Central memory CD8-positive, alpha-beta T cell (primary cell): Measurements from ENCODE around the gene CREB1.

ENCODE experiments used
- ATAC-seq: fragments of 150-1000 bp; cut with Tn5 transposase; replicated peaks from 2 replicates; pipeline ENCODE4 v1.10.0; 2022; ENCODE audit warnings: mild to moderate bottlenecking, moderate FRiP score, moderate number of reproducible peaks; ENCODE audit not compliant: poor library complexity, severe bottlenecking; ENCODE audit errors: extremely low read depth
- DNase-seq, 2 donors: peaks; one replicate each; pipeline ENCODE4 v3.0.0; 2021; ENCODE audit warnings: low spot score in 2 of 2
- H3K27ac Mint-ChIP-seq: one replicate; pipeline ENCODE4 v1.8.0; 2022; ENCODE audit warnings: low read depth, mild to moderate bottlenecking, moderate library complexity, mixed read lengths
- H3K27me3 Mint-ChIP-seq: one replicate; pipeline ENCODE4 v1.8.0; 2022; ENCODE audit warnings: mixed read lengths
- H3K36me3 Mint-ChIP-seq: one replicate; pipeline ENCODE4 v1.8.0; 2022; ENCODE audit warnings: mild to moderate bottlenecking, moderate library complexity, mixed read lengths; ENCODE audit not compliant: insufficient read depth
- H3K4me1 Mint-ChIP-seq: one replicate; pipeline ENCODE4 v1.8.0; 2022; ENCODE audit warnings: mixed read lengths
- H3K4me3 Mint-ChIP-seq: one replicate; pipeline ENCODE4 v1.8.0; 2022; ENCODE audit warnings: mild to moderate bottlenecking, moderate library complexity, mixed read lengths
- H3K9me3 Mint-ChIP-seq: one replicate; pipeline ENCODE4 v1.8.0; 2022; ENCODE audit warnings: mixed read lengths

The CREB1 gene

DNA sequence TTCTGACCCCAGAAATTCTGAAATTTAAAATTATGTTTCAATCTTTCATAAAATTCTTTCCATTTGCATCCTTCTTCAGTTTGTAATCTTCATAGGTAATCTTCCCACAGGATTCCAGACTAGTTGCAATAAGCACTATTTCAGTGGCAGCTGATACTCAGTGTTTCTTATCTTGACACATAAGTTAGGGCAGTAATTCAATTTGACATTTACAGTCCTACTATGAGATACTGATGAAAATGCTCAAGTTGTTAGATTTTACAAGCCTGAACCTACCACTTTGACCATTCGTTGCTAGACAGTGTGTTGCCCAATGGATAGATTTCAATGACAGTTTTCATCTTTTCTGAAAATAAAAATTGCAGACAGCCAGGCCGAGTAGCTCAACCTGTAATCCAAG, 85.1 kb downstream of the CREB1 start:
- peaks cover 16% of the 10 kb centered on the region for H3K36me3 Mint-ChIP-seq
- peaks cover 8% of the 10 kb centered on the region for H3K4me1 Mint-ChIP-seq
- H3K4me3 Mint-ChIP-seq = no peak overlapping the region
- DNase-seq (no peak), ATAC-seq (no peak)
- H3K27me3 Mint-ChIP-seq = no peaks in the 10 kb centered on the region
- no peak overlapping the region for H3K27ac Mint-ChIP-seq
- no peaks in the 10 kb centered on the region for H3K9me3 Mint-ChIP-seq

DNA sequence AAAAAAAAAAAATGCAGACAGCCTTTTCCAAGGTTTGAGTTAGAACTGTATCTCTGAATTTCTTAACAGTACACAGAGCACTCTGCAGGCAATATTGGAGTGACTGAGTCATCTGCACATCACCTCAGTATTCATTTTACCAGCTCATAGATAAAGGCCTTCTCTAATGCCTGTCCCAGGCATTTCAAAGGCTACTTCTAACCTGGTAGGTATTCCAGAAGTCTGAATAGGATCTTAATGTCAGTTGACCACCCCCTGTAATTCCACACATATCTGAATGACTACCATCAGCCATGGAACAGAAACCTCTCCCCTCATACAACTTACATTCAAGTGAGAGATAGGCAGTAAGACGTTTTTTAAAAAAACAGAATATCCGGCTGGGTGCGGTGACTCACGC, 86.4 kb downstream of the CREB1 start:
- DNase-seq (no peak), ATAC-seq (no peak)
- Mint-ChIP-seq H3K4me3 (no peak overlapping the region), H3K27me3 (no peaks in the 10 kb centered on the region), H3K9me3 (no peaks in the 10 kb centered on the region), H3K4me1 (peaks cover 8% of the 10 kb centered on the region), H3K27ac (no peak overlapping the region), H3K36me3 (peaks cover 21% of the 10 kb centered on the region)

DNA sequence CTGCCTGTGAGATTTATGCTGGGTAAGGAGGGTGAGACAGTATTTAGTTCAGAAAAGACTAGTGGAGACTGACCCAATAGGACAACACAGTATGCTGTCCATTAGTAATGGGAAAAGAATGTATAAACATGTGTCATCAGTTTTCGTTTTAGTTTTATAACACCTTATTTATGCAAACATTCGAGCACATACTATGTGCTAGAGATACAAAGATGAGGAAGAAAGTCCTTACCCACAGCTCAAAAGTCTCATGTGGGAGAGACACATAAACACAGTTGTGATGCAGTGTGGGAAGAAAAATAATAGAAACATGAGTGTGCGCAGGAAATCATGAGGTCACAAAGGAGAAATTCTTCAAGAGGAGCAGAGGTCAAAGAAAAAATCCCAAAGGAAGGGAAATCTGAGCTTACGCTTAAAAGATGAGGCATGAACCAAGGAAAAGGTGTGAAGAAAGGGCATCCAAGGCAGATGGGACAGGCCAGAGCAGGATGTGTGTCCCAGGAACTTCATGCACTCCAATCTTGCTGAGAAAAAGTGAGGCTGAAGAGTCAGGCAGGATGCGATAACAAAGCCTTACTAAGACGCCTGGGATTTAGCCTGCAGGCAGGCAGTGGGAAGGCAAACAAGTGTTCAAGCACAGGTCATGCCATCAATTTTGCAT, 87.4 kb downstream of the CREB1 start:
- H3K27ac Mint-ChIP-seq = no peak overlapping the region
- H3K4me3 Mint-ChIP-seq = no peak overlapping the region
- H3K36me3 Mint-ChIP-seq = peaks cover 25% of the 10 kb centered on the region
- peaks cover 8% of the 10 kb centered on the region for H3K4me1 Mint-ChIP-seq
- ATAC-seq = no peak
- no peaks in the 10 kb centered on the region for H3K27me3 Mint-ChIP-seq
- no peak for DNase-seq
- H3K9me3 Mint-ChIP-seq = no peaks in the 10 kb centered on the region

DNA sequence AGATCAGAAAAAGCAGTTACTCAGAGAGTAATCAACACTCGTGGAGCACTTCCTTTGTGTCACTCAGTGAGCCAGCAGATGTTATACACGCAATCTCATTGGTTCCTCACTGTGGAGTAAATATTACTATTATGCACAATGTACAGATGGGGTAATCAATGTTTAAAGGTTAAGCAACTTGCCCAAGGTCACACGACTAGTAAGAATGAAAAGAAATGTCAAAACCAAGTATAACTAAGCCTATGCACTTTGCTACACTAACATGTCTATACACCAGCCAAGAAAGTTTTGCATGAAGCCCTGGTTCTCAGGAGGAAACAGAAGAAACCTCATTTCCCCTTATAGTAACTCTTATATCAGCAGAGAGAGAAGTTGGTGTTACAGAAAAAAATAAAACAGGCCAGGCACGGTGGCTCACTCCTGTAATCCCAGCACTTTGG, 90.0 kb downstream of the CREB1 start:
- Mint-ChIP-seq H3K4me1 (peaks cover 25% of the 10 kb centered on the region), H3K9me3 (no peaks in the 10 kb centered on the region), H3K36me3 (peaks cover 28% of the 10 kb centered on the region), H3K4me3 (no peak overlapping the region), H3K27me3 (no peaks in the 10 kb centered on the region), H3K27ac (no peak overlapping the region)
- ATAC-seq (no peak), DNase-seq (no peak)

DNA sequence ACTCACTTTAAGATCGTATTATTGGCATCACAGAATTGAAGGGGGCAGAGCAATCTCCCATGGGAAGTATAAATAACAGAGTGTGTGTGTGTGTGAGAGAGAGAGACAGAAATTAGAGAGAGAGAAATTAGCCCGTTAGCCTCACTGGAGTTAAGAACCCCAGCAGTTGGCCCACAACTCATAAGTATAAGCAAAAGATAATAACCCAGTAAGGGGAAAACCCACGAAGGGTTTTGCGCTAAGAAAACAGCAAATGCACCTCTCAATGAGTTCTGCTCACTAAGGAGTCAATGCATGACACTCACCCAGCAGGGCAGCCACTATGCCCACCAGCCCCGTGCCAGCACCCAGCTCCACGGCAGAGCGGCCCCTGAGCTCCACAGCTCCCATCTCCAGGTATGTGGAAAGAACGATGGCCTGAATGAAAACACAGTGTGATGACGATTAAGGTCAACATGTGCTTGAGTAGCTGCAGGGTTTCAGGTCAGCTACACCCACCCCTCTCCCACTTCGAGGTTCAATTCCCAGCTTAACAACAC, 91.8 kb downstream of the CREB1 start:
- peaks cover 30% of the 10 kb centered on the region for H3K36me3 Mint-ChIP-seq
- peaks cover 25% of the 10 kb centered on the region for H3K4me1 Mint-ChIP-seq
- H3K4me3 Mint-ChIP-seq = no peak overlapping the region
- H3K9me3 Mint-ChIP-seq = no peaks in the 10 kb centered on the region
- H3K27ac Mint-ChIP-seq = no peak overlapping the region
- no peak for ATAC-seq
- DNase-seq = no peak
- H3K27me3 Mint-ChIP-seq = no peaks in the 10 kb centered on the region

DNA sequence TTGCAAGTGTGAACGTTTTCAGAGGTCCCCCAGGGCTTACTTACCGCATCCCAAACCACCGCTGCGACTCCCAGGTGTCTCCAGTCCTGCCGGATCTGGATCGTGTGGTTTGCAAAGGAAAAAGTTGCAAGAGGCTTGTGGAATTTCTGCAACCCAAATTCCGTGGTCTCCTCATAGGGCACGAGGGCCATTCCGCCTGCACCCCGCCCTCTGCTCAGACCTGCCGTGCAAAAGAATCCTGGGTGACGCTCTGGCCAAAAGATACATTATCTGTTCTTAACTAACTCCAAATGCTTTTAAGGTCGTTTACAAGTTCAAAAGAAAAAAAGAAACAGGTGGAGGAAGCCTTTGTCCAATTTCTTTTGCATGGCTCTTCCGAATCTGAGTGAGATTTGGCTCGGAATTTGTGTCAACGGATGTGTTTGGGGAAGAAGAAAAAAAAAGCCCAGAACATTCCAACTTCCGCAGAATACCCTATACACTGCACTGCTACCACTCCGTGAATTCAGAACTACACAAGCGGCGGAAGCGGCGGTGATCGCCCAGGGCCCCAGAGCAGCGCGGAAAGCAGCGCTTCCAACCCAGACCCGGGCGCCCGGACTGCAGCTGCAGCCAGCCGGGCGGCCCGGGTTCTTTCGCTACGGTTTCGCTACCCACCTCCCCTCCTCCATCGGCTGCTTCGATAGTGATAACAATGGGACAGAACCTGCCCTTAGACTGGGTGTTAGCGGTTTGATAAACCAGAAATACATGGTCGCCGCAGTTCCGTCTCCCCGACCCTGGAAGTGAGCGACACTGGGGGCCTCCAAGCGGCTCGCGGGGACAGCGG, 94.6 kb downstream of the CREB1 start:
- Mint-ChIP-seq H3K9me3 (no peaks in the 10 kb centered on the region), H3K4me1 (peaks cover 27% of the 10 kb centered on the region)
- DNase-seq = peak in 1 of 2 donors; percentile 40

DNA sequence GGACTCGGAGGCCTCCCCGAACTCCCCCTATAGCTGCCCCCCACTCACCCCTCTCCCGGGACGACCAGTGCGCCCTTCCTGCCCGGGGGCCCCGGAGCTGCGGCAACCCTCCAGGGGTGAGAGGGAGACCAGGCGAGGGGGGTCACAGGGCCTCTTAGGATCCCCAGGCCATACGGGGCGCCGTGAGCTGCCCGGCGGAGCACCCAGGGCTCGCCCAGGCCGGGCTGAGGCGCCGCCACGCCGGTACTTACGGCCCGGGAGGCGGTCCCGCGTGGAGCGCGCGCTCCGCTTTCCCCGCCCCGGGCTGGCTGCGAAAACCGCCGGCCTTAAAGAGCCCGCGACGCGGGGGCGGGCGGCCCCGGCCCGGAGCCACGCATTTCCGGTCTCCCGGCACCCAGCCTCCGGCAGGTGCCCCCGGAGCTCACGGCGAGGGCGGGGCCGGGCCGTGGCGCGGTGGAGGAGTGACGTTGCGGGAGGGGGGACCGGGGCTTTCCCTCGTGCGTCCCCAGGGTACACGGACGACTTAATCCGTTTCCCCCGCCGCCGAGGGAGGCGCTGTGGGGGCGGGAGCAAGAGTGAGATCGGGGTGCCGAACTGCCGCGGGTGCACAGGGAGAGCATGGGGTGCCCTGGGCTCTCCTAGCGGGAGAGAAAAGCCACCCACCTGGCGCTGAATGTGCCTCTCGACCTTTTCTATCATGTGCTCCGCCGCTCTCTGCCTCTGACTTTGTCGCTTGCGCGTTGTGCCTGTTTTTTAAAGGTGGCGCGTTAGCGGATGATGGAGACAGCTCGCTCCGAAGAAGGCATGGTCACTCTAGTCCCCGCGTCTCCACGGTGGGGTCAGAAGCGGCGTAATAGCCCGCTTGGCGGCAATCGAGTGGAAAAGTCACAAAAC, 95.5 kb downstream of the CREB1 start, which contains the start of gene METTL21A:
Gene METTL21A (minus strand): TSS at position 381 of the 894 bp plus-strand sequence. CDS start 1,019 bp downstream, outside the sequence.
- no peaks in the 10 kb centered on the region for H3K9me3 Mint-ChIP-seq
- no peaks in the 10 kb centered on the region for H3K27me3 Mint-ChIP-seq
- ATAC-seq (peak; percentile 80), DNase-seq (peak; percentile 89 to 95)
- peaks cover 32% of the 10 kb centered on the region for H3K36me3 Mint-ChIP-seq
- H3K4me1 Mint-ChIP-seq = peaks cover 27% of the 10 kb centered on the region
- H3K4me3 Mint-ChIP-seq = peak within 1 kb of the TSS; percentile 74
- peak within 1 kb of the TSS; percentile 82 for H3K27ac Mint-ChIP-seq

More for the DNA sequence above, 94.6 kb downstream of the CREB1 start:
- peaks cover 32% of the 10 kb centered on the region for H3K36me3 Mint-ChIP-seq
- H3K27ac Mint-ChIP-seq = peak overlapping the region; percentile 82
- no peaks in the 10 kb centered on the region for H3K27me3 Mint-ChIP-seq
- ATAC-seq = peak; percentile 46
- H3K4me3 Mint-ChIP-seq = peak overlapping the region; percentile 74

DNA sequence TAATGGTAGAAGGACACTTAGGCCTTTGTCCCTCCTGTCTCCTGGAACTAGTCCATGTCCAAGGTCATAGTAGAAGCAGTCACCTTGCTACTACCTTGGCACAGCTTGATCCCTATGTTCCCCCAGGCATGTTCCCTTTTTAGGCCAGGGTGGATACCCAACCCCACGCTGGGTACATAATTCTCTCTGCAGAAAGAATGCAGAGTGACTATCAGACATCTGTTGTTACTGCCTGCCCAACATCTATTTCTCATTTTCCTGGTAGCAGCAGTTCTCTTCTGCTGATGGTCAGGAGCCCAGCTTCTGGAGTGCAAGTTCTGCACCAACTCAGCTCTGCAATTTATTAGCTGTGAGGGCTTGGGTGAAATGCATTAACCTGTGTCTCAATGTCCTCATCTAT, 99.8 kb downstream of the CREB1 start:
- DNase-seq (no peak), ATAC-seq (no peak)
- no peak overlapping the region for H3K4me3 Mint-ChIP-seq
- peaks cover 11% of the 10 kb centered on the region for H3K4me1 Mint-ChIP-seq
- no peak overlapping the region for H3K27ac Mint-ChIP-seq
- no peaks in the 10 kb centered on the region for H3K27me3 Mint-ChIP-seq
- no peaks in the 10 kb centered on the region for H3K9me3 Mint-ChIP-seq
- peaks cover 18% of the 10 kb centered on the region for H3K36me3 Mint-ChIP-seq

DNA sequence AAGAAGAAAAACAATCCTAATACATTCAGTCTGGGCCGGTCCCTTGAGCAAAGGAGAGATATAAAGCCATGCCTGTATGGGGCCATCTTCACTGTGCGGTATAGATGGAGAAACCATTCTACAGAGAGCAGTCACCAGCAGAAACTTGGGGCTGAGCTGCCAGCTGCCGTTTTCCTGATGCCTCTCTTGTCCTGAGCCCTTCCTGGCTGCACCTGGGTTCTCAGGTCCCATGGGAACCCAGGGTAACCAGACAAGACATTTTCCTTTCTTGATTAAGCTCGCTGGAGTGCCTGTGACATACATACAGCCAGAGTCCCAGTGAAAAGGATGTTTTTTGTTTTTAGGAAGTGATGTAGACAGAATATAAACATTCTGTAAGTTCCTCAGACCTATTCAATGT, 100.7 kb downstream of the CREB1 start:
- Mint-ChIP-seq H3K9me3 (no peaks in the 10 kb centered on the region), H3K4me1 (peaks cover 10% of the 10 kb centered on the region), H3K36me3 (peaks cover 13% of the 10 kb centered on the region), H3K27me3 (no peaks in the 10 kb centered on the region), H3K27ac (no peak overlapping the region), H3K4me3 (no peak overlapping the region)
- no peak for ATAC-seq
- DNase-seq = no peak

DNA sequence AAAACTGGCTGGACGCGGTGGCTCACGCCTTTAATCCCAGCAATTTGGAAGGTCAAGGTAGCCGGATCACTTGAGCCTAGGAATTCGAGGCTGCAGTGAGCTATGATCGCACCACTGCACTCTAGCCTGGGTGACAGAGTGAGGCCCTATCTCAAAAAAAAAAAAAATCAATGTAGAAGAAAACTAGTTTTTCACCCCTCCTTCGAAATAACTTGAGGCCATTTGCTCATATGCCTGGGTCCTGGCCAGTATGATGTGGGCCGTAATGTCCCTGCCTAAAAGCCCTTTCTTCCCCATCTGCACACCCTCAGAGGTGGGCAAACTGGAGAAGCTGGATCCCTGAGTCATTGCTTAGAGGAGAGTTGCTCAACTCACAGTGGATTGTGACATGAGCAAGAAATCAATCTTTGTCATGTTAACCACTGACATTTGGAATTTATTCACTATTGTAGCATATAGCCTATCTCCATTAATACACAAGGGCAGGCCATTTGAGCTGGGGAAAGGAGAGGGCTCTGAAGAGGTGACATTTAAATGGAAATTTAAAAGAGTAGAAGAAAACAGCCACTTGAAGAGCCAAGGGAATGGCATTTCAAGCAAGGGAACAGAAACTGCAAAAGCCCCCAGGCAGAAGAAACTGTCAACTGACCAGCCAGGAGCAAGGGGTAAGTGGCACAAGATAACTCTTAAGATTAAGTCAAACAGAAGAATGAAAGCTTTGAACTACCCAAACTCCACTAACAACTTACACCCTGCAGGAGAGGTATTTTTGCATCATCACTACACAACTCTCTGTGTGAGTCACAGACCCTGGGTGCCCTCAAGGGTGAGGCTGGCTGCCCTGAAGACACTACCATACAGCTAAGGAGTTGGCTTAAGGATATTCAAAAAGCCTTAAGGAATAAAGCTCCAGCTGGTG, 103.1 kb downstream of the CREB1 start:
- Mint-ChIP-seq H3K27me3 (no peaks in the 10 kb centered on the region), H3K4me3 (no peak overlapping the region), H3K9me3 (no peaks in the 10 kb centered on the region), H3K4me1 (peaks cover under 1% of the 10 kb centered on the region), H3K36me3 (peaks cover 2% of the 10 kb centered on the region), H3K27ac (no peak overlapping the region)
- ATAC-seq = no peak
- no peak for DNase-seq

DNA sequence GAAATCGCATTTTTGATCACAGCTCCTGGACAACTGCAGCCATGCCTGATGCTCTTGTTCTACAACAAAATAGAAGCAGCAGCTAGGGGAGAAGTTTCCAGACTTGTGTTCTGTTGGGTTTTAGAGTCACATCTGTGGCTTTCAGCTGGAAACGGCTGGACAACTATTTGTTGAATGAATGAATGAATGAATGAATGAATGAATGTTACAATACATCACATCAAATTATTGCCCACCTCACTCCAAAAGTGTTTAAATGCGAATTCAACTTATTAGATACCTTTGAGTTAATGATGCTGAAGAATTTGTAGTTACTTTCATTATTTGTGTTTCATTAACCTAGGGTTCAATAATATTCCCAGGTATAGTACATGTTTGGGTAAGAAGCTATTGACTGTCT, 103.9 kb downstream of the CREB1 start:
- H3K9me3 Mint-ChIP-seq = no peaks in the 10 kb centered on the region
- H3K4me3 Mint-ChIP-seq = no peak overlapping the region
- H3K27ac Mint-ChIP-seq = no peak overlapping the region
- no peak for DNase-seq
- H3K4me1 Mint-ChIP-seq = no peaks in the 10 kb centered on the region
- no peaks in the 10 kb centered on the region for H3K27me3 Mint-ChIP-seq
- no peaks in the 10 kb centered on the region for H3K36me3 Mint-ChIP-seq
- no peak for ATAC-seq
